Neural progenitor cell (in vitro differentiated cells): ENCODE measurements around the gene RPL27. TPM values are rescaled to one million over a fixed set of nuclear protein-coding genes. Genes with fewer than 3 reads are reported as not detected.

Experiments used
- DNase-seq: peaks from one replicate; pipeline ENCODE4 v3.0.0-alpha.2; 2016; ENCODE audit warnings: low spot score
- H2AFZ ChIP-seq: fragments of 200-600 bp; sonication (generic); replicated peaks from 2 replicates; pipeline ENCODE4 v1.6.1; 2016; ENCODE audit warnings: antibody characterized with exemption
- H3F3A ChIP-seq: fragments of 200-600 bp; sonication (generic); 2 replicates; pipeline ENCODE4 v1.6.1; 2016; ENCODE audit warnings: antibody characterized with exemption, low read depth
- H3K27ac ChIP-seq: fragments of 200-600 bp; sonication (generic); 2 replicates; pipeline ENCODE4 v1.5.1; 2016; ENCODE audit warnings: mild to moderate bottlenecking
- H3K27me3 ChIP-seq: fragments of 200-600 bp; sonication (generic); 2 replicates; pipeline ENCODE4 v1.6.1; 2016; ENCODE audit warnings: mild to moderate bottlenecking, moderate library complexity
- H3K36me3 ChIP-seq: fragments of 200-600 bp; sonication (generic); 2 replicates; pipeline ENCODE4 v1.5.1; 2016
- H3K4me1 ChIP-seq: fragments of 200-600 bp; sonication (generic); 2 replicates; pipeline ENCODE4 v1.6.1; 2016; ENCODE audit warnings: mixed run types
- H3K4me2 ChIP-seq: fragments of 200-600 bp; sonication (generic); 2 replicates; pipeline ENCODE4 v1.6.1; 2016
- H3K4me3 ChIP-seq: fragments of 200-600 bp; sonication (generic); 2 replicates; pipeline ENCODE4 v1.5.1; 2016
- H3K79me2 ChIP-seq: fragments of 200-600 bp; sonication (generic); 2 replicates; pipeline ENCODE4 v1.6.1; 2016; ENCODE audit warnings: low read depth
- H3K9ac ChIP-seq: fragments of 200-600 bp; sonication (generic); 2 replicates; pipeline ENCODE4 v1.6.1; 2016
- H3K9me3 ChIP-seq: fragments of 200-600 bp; sonication (generic); 2 replicates; pipeline ENCODE4 v1.5.1; 2016; ENCODE audit warnings: low read depth
- H4K20me1 ChIP-seq: fragments of 200-600 bp; sonication (generic); 2 replicates; pipeline ENCODE4 v1.6.1; 2016; ENCODE audit warnings: low read depth
- H3K27ac Mint-ChIP-seq: 3 replicates; pipeline ENCODE4 v1.8.0; 2021; ENCODE audit warnings: mixed read lengths
- H3K27me3 Mint-ChIP-seq: 2 replicates; pipeline ENCODE4 v1.8.0; 2022; ENCODE audit warnings: low read depth, mild to moderate bottlenecking, inconsistent platforms, moderate library complexity, mixed read lengths; ENCODE audit not compliant: insufficient read depth
- H3K36me3 Mint-ChIP-seq: 3 replicates; pipeline ENCODE4 v1.8.0; 2021; ENCODE audit warnings: mixed read lengths
- H3K4me1 Mint-ChIP-seq: 3 replicates; pipeline ENCODE4 v1.8.0; 2021; ENCODE audit warnings: mixed read lengths
- H3K4me3 Mint-ChIP-seq: 3 replicates; pipeline ENCODE4 v1.8.0; 2021; ENCODE audit warnings: mild to moderate bottlenecking, moderate library complexity, mixed read lengths
- H3K9me3 Mint-ChIP-seq: 3 replicates; pipeline ENCODE4 v1.8.0; 2020; ENCODE audit warnings: mixed read lengths
- EZH2 ChIP-seq: fragments of 200-600 bp; sonication (generic); IDR thresholded peaks from 2 replicates; pipeline ENCODE4 v1.6.1; 2017; ENCODE audit warnings: antibody characterized with exemption, mild to moderate bottlenecking, moderate library complexity
- EZH2phosphoT487 ChIP-seq: fragments of 200-600 bp; sonication (generic); IDR thresholded peaks from 2 replicates; pipeline ENCODE4 v1.6.1; 2017; ENCODE audit warnings: antibody characterized with exemption
- total RNA-seq: library from RNA; depleted of rRNA; stranded (reverse); fragments of >200 nt; gene quantifications from 2 replicates; pipeline ENCODE4 v1.2.3, GENCODE V29; 2015; ENCODE audit warnings: low replicate concordance
- TF ChIP-seq, protein P1 (sequence below): fragments of 200-600 bp; sonication (generic); IDR thresholded peaks from 2 replicates; pipeline ENCODE4 v1.5.1; 2017; ENCODE audit warnings: antibody characterized with exemption, mild to moderate bottlenecking

Gene RPL27
- total RNA-seq, 1 donor from 2014 or later, result 1,934 TPM

DNA sequence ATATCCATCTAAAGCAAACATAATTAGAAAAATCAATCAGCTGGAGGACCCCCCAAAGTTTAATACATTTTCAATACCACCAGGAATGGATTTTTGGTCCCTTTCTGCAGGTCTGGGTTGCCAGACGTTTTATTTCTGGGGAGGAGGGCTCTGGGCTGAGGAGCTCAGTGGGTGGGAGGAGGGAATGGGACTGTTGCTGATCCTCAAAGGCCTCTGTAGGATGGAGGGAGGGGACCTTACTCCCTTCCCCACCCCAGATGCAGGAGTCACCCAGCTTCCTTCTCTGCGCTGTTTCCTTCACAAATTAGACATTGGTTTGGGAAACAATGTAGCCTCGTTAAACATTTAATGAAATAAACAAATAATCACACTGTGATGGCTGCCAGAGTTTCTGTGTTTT is 33.4 kb downstream of the RPL27 start:
- DNase-seq, result no peak

GRCh38 chr17:43033948-43034881 is 36.0 kb downstream of the RPL27 start:
- peak overlapping the region; percentile 83 for H3K27ac ChIP-seq

More for the DNA sequence above, 33.4 kb downstream of the RPL27 start:
- peaks cover 51% of the 10 kb centered on the region for H3K4me1 ChIP-seq
- peaks cover 1% of the 10 kb centered on the region for H3K79me2 ChIP-seq
- Mint-ChIP-seq H3K9me3 (no peaks in the 10 kb centered on the region), H3K4me1 (peaks cover 62% of the 10 kb centered on the region), H3K36me3 (peaks cover 15% of the 10 kb centered on the region), H3K27ac (peak overlapping the region; percentile 82), H3K27me3 (peaks cover 9% of the 10 kb centered on the region), H3K4me3 (no peak overlapping the region)
- H4K20me1 ChIP-seq, result no peaks in the 10 kb centered on the region
- no peak overlapping the region for H2AFZ ChIP-seq
- H3K27me3 ChIP-seq, result no peaks in the 10 kb centered on the region
- peak overlapping the region; percentile 42 for H3K4me2 ChIP-seq
- H3K9me3 ChIP-seq, result no peaks in the 10 kb centered on the region
- no peaks in the 10 kb centered on the region for H3K36me3 ChIP-seq
- H3K9ac ChIP-seq, result no peak overlapping the region
- no peak overlapping the region for H3K4me3 ChIP-seq
- peaks cover 48% of the 10 kb centered on the region for H3F3A ChIP-seq
- H3K27ac ChIP-seq, result no peak overlapping the region
- no peak for TF ChIP-seq EZH2phosphoT487

GRCh38 chr17:43034894-43035293 is 36.7 kb downstream of the RPL27 start:
- Histone ChIP-seq H3K4me3 (peak overlapping the region; percentile 29), H3K27ac (peak overlapping the region; percentile 83), H3K9me3 (no peaks in the 10 kb centered on the region), H4K20me1 (no peaks in the 10 kb centered on the region), H3K9ac (no peak overlapping the region), H3K4me2 (peak overlapping the region; percentile 76), H3F3A (peaks cover 70% of the 10 kb centered on the region), H3K79me2 (no peaks in the 10 kb centered on the region), H3K36me3 (no peaks in the 10 kb centered on the region), H3K4me1 (peaks cover 58% of the 10 kb centered on the region), H2AFZ (no peak overlapping the region), H3K27me3 (no peaks in the 10 kb centered on the region)
- Mint-ChIP-seq H3K9me3 (no peaks in the 10 kb centered on the region), H3K4me1 (peaks cover 56% of the 10 kb centered on the region), H3K36me3 (no peaks in the 10 kb centered on the region), H3K4me3 (peak overlapping the region; percentile 79), H3K27ac (peak overlapping the region; percentile 99), H3K27me3 (peaks cover 11% of the 10 kb centered on the region)
- no peak for DNase-seq
- TF ChIP-seq EZH2 (no peak), EZH2phosphoT487 (no peak)
- TF ChIP-seq, protein P1, sequence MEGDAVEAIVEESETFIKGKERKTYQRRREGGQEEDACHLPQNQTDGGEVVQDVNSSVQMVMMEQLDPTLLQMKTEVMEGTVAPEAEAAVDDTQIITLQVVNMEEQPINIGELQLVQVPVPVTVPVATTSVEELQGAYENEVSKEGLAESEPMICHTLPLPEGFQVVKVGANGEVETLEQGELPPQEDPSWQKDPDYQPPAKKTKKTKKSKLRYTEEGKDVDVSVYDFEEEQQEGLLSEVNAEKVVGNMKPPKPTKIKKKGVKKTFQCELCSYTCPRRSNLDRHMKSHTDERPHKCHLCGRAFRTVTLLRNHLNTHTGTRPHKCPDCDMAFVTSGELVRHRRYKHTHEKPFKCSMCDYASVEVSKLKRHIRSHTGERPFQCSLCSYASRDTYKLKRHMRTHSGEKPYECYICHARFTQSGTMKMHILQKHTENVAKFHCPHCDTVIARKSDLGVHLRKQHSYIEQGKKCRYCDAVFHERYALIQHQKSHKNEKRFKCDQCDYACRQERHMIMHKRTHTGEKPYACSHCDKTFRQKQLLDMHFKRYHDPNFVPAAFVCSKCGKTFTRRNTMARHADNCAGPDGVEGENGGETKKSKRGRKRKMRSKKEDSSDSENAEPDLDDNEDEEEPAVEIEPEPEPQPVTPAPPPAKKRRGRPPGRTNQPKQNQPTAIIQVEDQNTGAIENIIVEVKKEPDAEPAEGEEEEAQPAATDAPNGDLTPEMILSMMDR, result no peak

More at GRCh38 chr17:43033948-43034881, 36.0 kb downstream of the RPL27 start:
- no peak overlapping the region for H2AFZ ChIP-seq
- H3K4me2 ChIP-seq, result peak overlapping the region; percentile 76
- H3K27me3 Mint-ChIP-seq, result peaks cover 11% of the 10 kb centered on the region
- no peaks in the 10 kb centered on the region for H3K36me3 ChIP-seq
- no peaks in the 10 kb centered on the region for H3K9me3 ChIP-seq
- H3K36me3 Mint-ChIP-seq, result peaks cover under 1% of the 10 kb centered on the region
- peaks cover 54% of the 10 kb centered on the region for H3K4me1 ChIP-seq
- no peak for TF ChIP-seq EZH2phosphoT487
- TF ChIP-seq, protein P1, result peak; percentile 3
- H3K27ac Mint-ChIP-seq, result peak overlapping the region; percentile 99
- H3K9ac ChIP-seq, result no peak overlapping the region
- H3K4me1 Mint-ChIP-seq, result peaks cover 55% of the 10 kb centered on the region
- H3K79me2 ChIP-seq, result no peaks in the 10 kb centered on the region
- no peaks in the 10 kb centered on the region for H3K27me3 ChIP-seq
- H3K9me3 Mint-ChIP-seq, result no peaks in the 10 kb centered on the region
- H4K20me1 ChIP-seq, result no peaks in the 10 kb centered on the region
- H3F3A ChIP-seq, result peaks cover 64% of the 10 kb centered on the region
- H3K4me3 Mint-ChIP-seq, result peak overlapping the region; percentile 79
- H3K4me3 ChIP-seq, result peak overlapping the region; percentile 29
- peak; percentile 48 for DNase-seq

DNA sequence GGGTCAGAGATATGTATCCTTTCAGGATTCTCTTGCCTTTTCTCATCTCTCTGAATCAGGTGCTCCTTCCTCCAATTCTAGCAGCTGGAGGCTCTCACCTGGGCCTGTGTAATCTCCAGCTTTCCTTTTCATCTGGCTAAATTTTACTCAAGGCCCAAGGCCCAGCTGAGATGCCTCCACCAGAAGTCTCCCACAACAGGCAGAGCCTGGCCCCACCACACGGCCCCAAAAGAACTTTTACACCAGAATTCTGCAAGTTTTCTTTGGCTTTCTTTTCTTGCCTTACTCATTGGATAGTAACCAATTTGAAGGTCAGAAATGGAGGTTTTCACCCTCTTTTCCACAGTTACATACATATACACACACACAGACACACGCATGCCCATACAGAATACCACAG is 41.4 kb downstream of the RPL27 start:
- peaks cover 59% of the 10 kb centered on the region for H3K4me1 ChIP-seq
- peaks cover 53% of the 10 kb centered on the region for H3K4me1 Mint-ChIP-seq
- no peak overlapping the region for H3K4me3 ChIP-seq
- peaks cover 5% of the 10 kb centered on the region for H3K36me3 Mint-ChIP-seq
- H3K27me3 Mint-ChIP-seq, result peaks cover 5% of the 10 kb centered on the region
- peaks cover 78% of the 10 kb centered on the region for H3F3A ChIP-seq
- no peaks in the 10 kb centered on the region for H4K20me1 ChIP-seq
- no peak overlapping the region for H3K4me3 Mint-ChIP-seq
- no peaks in the 10 kb centered on the region for H3K36me3 ChIP-seq
- no peaks in the 10 kb centered on the region for H3K27me3 ChIP-seq
- H3K9me3 Mint-ChIP-seq, result no peaks in the 10 kb centered on the region
- no peak for TF ChIP-seq EZH2
- TF ChIP-seq, protein P1, result no peak
- TF ChIP-seq EZH2phosphoT487, result no peak
- H3K27ac Mint-ChIP-seq, result peak overlapping the region; percentile 15
- H2AFZ ChIP-seq, result no peak overlapping the region
- no peak overlapping the region for H3K9ac ChIP-seq
- no peak for DNase-seq
- no peaks in the 10 kb centered on the region for H3K79me2 ChIP-seq
- H3K4me2 ChIP-seq, result no peak overlapping the region
- peak overlapping the region; percentile 64 for H3K27ac ChIP-seq
- H3K9me3 ChIP-seq, result no peaks in the 10 kb centered on the region
